Measurements from ENCODE around the gene IKBKG. TPM values are rescaled to one million over a fixed set of nuclear protein-coding genes. Genes with fewer than 3 reads are reported as not detected.
"Not testable (repeated sequence)": the region's sequence is repeated elsewhere in the genome, so short reads cannot be mapped to it uniquely, and the experiment has no call there.

IKBKG gene
- total and polyA plus RNA-seq, 3 donors from 2014 or later = 27.9 to 38.7 (median 28.1) TPM

DNA sequence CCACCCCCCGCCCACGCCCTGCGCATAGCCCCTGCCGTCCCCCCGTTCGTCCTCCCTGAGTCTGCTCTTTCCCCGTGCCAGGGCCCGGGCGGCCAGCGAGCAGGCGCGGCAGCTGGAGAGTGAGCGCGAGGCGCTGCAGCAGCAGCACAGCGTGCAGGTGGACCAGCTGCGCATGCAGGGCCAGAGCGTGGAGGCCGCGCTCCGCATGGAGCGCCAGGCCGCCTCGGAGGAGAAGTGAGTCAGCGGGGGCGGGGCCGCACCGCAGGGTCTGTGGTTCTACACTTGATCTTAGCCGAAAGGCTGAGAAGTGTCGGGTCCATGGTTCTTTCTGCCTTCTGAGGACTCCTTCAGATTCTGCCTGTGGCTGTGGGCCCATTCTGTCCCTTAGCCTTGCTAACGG lies 12.9 kb downstream of the IKBKG start:
- H3K4me3 ChIP-seq; H3K27ac ChIP-seq; H3K36me3 ChIP-seq (ENCODE audit: low read depth, missing control alignments); H3K9me3 ChIP-seq; H3K4me1 ChIP-seq; DNase-seq; intact Hi-C loops (cut with DNase I; ENCODE audit: low total_unique reads); H3K27me3 ChIP-seq: not testable (repeated sequence)
- no CpG with 5 or more reads among the region's 31 CpGs for WGBS, 2 donors

DNA sequence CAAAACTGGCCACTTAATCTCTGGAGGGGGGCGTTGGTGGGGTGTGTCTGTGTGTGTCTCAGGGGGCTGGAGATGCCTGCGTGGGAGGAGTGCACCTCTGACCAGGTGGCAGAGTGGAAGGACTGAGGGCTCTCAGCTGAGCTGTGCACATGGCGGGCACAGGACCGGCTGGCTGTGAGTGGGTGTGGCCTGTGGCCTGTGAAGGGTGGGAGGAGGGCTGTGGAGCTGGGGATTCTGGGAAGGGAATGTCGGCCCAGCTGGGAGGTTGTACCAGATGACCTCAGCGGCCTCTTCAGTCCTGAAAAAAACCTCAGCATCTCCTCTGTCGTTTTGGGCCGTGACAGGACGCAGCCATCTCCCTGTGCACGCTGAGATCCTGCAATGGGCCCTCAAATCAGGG lies 14.9 kb downstream of the IKBKG start:
- intact Hi-C loops (cut with DNase I; ENCODE audit: low total_unique reads) = not testable (repeated sequence)
- WGBS, 2 donors = no CpG with 5 or more reads among the region's 10 CpGs

DNA sequence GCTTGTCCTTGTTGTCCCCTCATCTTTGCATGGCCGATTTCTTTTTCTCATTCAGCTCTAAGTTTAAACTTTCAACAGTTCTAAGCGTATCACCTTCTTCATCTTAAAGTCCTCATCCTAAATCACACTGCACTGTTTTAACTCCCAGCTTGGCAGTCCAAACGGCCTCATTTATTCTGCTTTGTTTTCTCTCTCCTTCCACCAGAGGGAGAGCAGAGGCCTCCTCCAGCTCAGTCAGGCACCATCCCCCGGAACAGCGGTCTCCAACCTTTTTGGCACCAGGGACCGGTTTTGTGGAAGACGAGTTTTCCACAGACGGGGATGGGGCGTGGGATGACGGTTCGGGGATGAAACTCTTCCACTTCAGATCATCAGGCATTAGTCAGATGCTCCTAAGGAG lies 22.9 kb downstream of the IKBKG start:
- H3K9me3 ChIP-seq; H3K27me3 ChIP-seq; H3K36me3 ChIP-seq (ENCODE audit: low read depth, missing control alignments); H3K4me1 ChIP-seq; H3K27ac ChIP-seq; DNase-seq; H3K4me3 ChIP-seq; intact Hi-C loops (cut with DNase I; ENCODE audit: low total_unique reads): not testable (repeated sequence)
- WGBS, 2 donors = no CpG with 5 or more reads among the region's 11 CpGs

More for the DNA sequence above, 14.9 kb downstream of the IKBKG start:
- not testable (repeated sequence) for DNase-seq; H3K27me3 ChIP-seq; H3K36me3 ChIP-seq (ENCODE audit: low read depth, missing control alignments); H3K27ac ChIP-seq; H3K9me3 ChIP-seq; H3K4me3 ChIP-seq; H3K4me1 ChIP-seq

DNA sequence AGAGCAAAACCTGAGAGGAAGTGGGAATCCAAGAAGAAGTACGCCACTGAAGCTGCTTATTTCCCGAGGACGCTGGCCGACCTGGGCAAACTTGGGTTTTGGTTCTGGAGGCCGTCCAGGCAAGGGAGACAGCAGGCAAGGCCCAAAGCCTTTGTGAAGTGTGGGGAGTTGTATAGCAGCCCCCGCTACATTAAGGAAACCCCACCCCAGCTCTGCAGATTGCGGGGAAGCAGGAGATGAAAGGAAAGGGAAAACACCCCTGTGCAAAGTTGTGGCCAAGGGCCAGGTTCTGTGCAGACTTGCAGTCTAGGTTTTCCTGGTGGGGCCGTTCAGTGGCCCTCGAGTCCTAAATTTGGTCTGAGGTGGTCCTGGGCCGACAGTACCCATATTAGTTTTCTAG lies 25.6 kb downstream of the IKBKG start:
- DNase-seq; H3K4me3 ChIP-seq; H3K36me3 ChIP-seq (ENCODE audit: low read depth, missing control alignments); H3K27ac ChIP-seq; H3K4me1 ChIP-seq; H3K27me3 ChIP-seq; intact Hi-C loops (cut with DNase I; ENCODE audit: low total_unique reads); H3K9me3 ChIP-seq: not testable (repeated sequence)
- no CpG with 5 or more reads among the region's 10 CpGs for WGBS, 2 donors

DNA sequence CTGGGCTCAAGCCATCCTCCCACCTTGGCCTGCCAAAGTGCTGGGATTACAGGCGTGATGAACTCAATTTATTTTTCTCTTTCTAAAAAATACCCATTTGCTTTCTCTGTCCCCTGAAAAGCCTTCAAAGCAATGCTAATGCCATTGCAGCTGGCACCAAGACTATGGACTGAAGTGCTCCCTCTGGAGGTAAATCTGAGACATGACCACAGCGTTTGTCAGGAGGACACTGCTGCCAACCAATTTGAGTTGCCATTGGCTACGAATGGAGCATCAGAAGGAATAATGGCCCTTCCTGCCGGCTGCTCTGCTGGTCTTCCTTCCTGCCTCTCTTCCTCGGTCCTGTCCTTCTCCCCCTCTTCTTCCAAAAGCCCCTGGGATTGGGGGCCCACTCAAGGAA lies 27.7 kb downstream of the IKBKG start:
- H3K9me3 ChIP-seq; H3K36me3 ChIP-seq (ENCODE audit: low read depth, missing control alignments); H3K4me3 ChIP-seq; DNase-seq; H3K4me1 ChIP-seq; intact Hi-C loops (cut with DNase I; ENCODE audit: low total_unique reads); H3K27ac ChIP-seq; H3K27me3 ChIP-seq: not testable (repeated sequence)
- WGBS, 2 donors = no CpG with 5 or more reads among the region's 5 CpGs

DNA sequence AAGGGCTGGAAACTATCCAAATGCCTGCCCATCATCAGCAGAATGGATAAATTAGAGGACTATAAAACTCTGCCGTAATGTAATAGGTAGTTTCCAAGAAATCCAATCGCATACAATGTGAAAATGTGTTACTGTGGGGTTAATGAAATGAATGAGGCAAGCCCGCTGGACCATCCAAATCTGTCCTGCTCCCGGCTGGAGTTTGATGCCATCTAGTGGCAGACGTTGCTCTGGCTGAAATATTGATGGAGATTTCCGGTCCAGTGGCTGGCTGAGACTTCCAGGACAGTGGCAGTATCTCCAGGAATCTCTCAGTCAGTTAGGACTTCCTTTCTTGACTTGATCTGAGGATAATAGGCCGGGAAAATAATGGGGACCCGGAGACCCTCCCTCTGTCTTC lies 35.6 kb downstream of the IKBKG start:
- intact Hi-C loops (cut with DNase I; ENCODE audit: low total_unique reads) = not testable (repeated sequence)

DNA sequence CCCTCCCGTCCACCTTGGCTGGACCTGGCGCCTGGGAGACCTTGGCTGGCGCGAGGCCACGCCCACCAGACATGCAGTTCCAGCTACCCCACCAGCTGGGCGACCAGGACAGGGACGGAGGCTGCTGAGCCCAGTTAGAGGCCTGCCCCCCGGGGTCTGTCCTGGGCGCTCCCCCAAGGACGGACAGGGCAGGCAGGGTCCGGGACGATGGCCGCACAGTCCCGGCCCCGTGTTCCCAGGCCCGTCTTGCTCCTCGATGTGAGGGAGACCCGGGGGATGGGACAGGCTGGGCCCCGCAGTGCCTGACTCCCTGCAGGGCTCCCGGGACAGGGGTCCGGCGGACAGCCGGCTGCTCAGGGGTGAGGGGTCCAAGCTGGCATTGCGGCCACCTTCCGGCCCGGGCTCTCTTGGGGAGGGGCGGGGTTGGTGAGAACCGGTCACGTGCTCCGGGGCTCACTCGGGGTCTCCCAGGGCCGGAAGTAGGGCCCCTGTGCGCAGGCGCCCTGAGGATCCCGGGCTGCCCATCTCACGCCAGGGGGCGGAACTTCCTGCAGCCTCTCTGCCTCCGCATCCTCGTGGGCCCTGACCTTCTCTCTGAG lies 37.3 kb downstream of the IKBKG start, which contains the start of gene CTAG1A:
CTAG1A (plus strand) TSS at position 549 of the 599 bp plus-strand sequence. CDS start 74 bp downstream, outside the sequence.
- intact Hi-C loops (cut with DNase I; ENCODE audit: low total_unique reads); H3K9me3 ChIP-seq; H3K4me3 ChIP-seq; H3K36me3 ChIP-seq (ENCODE audit: low read depth, missing control alignments); H3K27ac ChIP-seq; H3K27me3 ChIP-seq; H3K4me1 ChIP-seq; DNase-seq: not testable (repeated sequence)
- WGBS, 2 donors = no CpG with 5 or more reads among the region's 39 CpGs

More for the DNA sequence above, 35.6 kb downstream of the IKBKG start:
- H3K9me3 ChIP-seq; H3K4me1 ChIP-seq; H3K27me3 ChIP-seq; H3K36me3 ChIP-seq (ENCODE audit: low read depth, missing control alignments); DNase-seq; H3K27ac ChIP-seq; H3K4me3 ChIP-seq: not testable (repeated sequence)
- no CpG with 5 or more reads among the region's 8 CpGs for WGBS, 2 donors

DNA sequence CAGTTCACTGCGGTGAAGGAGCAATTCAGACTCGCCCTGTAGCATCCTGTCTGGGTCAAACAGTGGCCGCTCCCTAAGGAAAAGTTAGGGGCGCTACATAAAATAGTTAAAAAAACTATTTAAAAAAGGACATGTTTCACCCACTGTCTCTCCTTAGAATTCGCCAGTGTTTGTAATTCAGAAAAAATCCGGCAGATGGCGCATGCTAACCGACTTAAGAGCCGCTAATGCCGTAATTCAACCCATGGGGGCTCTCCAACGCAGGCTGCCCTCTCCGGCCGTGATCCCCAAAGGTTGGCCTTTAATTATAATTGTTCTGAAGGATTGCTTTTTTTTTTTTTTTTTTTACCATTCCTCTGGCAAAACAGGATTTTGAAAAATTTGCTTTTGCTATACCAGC lies 43.0 kb downstream of the IKBKG start:
- H3K4me1 ChIP-seq; H3K36me3 ChIP-seq (ENCODE audit: low read depth, missing control alignments); intact Hi-C loops (cut with DNase I; ENCODE audit: low total_unique reads); H3K9me3 ChIP-seq; DNase-seq; H3K4me3 ChIP-seq; H3K27ac ChIP-seq; H3K27me3 ChIP-seq: not testable (repeated sequence)
- WGBS, 2 donors = no CpG with 5 or more reads among the region's 13 CpGs

DNA sequence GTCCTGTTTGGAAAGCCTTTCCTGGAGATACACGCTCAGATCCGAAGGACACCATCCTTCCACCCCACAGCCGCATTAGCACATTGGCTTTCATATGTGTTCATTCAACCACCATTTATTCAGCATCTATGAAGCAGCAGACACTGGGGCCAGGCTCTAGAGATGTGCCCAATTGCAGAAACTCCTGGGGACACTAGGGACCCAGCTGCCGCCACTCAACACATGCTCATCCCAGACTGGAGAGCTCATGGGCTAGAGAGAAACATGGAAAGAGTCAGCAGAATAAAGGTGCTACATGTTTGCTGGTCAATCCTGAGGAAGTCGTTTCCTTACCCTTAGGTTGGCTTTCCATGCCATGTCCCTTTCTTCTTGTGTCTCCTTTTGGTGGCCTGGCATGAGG lies 45.1 kb downstream of the IKBKG start:
- 92 to 95% methylated on average over 4 to 5 of the region's 5 CpGs for WGBS, 2 donors
- DNase-seq = no peak
- intact Hi-C loops (cut with DNase I; ENCODE audit: low total_unique reads) = no loop called here
- Histone ChIP-seq H3K4me1 (no peaks in the 10 kb centered on the region), H3K27me3 (no peaks in the 10 kb centered on the region), H3K36me3 (ENCODE audit: low read depth, missing control alignments) (no peaks in the 10 kb centered on the region), H3K27ac (no peak overlapping the region), H3K9me3 (no peaks in the 10 kb centered on the region), H3K4me3 (no peak overlapping the region)
- no peak for TF ChIP-seq POLR2A (IDR thresholded peaks at IDR 0.05)
- TF ChIP-seq, protein P1, sequence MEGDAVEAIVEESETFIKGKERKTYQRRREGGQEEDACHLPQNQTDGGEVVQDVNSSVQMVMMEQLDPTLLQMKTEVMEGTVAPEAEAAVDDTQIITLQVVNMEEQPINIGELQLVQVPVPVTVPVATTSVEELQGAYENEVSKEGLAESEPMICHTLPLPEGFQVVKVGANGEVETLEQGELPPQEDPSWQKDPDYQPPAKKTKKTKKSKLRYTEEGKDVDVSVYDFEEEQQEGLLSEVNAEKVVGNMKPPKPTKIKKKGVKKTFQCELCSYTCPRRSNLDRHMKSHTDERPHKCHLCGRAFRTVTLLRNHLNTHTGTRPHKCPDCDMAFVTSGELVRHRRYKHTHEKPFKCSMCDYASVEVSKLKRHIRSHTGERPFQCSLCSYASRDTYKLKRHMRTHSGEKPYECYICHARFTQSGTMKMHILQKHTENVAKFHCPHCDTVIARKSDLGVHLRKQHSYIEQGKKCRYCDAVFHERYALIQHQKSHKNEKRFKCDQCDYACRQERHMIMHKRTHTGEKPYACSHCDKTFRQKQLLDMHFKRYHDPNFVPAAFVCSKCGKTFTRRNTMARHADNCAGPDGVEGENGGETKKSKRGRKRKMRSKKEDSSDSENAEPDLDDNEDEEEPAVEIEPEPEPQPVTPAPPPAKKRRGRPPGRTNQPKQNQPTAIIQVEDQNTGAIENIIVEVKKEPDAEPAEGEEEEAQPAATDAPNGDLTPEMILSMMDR (IDR thresholded peaks at IDR 0.05) = no peak
